CD14-positive monocyte (primary cell): Measurements from ENCODE around the gene G6PC1. TPM values are rescaled to one million over a fixed set of nuclear protein-coding genes. Genes with fewer than 3 reads are reported as not detected.
"Not testable (repeated sequence)": the region's sequence is repeated elsewhere in the genome, so short reads cannot be mapped to it uniquely, and the experiment has no call there.

Experiments used
- DNase-seq, 3 donors: peaks; one replicate each; pipeline ENCODE4 v3.0.0-alpha.2; 2011 to 2022
- H2AFZ ChIP-seq: 2 replicates; pipeline ENCODE4 v1.6.0; 2012; ENCODE audit warnings: mild to moderate bottlenecking, low read depth, low read length, inconsistent platforms; ENCODE audit not compliant: insufficient read depth, poor library complexity, severe bottlenecking
- H3K27ac ChIP-seq, 2 donors: 1 replicate in 1 of 2; 2 replicates in 1 of 2; pipeline ENCODE4 v1.5.1; 2012 to 2013; ENCODE audit warnings: low read length in 2 of 2, control low read depth in 1 of 2, inconsistent platforms in 1 of 2, low read depth in 1 of 2, mild to moderate bottlenecking in 1 of 2
- H3K27me3 ChIP-seq, 2 donors: one replicate each; pipeline versions ENCODE4 v1.6.0 to v1.6.1; 2011 to 2013; ENCODE audit warnings: low read length in 2 of 2; ENCODE audit not compliant: control insufficient read depth in 2 of 2, insufficient read depth in 2 of 2
- H3K36me3 ChIP-seq, 2 donors: replicated peaks in 1 of 2; 1 replicate in 1 of 2; 2 replicates in 1 of 2; pipeline versions ENCODE4 v1.5.1 to v1.6.1; 2012 to 2013; ENCODE audit warnings: low read length in 2 of 2, control low read depth in 1 of 2, inconsistent platforms in 1 of 2, mild to moderate bottlenecking in 1 of 2; ENCODE audit not compliant: insufficient read depth in 2 of 2, control insufficient read depth in 1 of 2
- H3K4me1 ChIP-seq, 2 donors: 1 replicate in 1 of 2; 2 replicates in 1 of 2; pipeline versions ENCODE4 v1.5.1 to v1.6.1; 2012 to 2013; ENCODE audit warnings: low read length in 2 of 2, control low read depth in 1 of 2, inconsistent platforms in 1 of 2, mild to moderate bottlenecking in 1 of 2, moderate library complexity in 1 of 2; ENCODE audit not compliant: insufficient read depth in 2 of 2, control insufficient read depth in 1 of 2
- H3K4me2 ChIP-seq: replicated peaks from 2 replicates; pipeline ENCODE3; 2012; ENCODE audit warnings: low read length, moderate library complexity, mild to moderate bottlenecking; ENCODE audit not compliant: poor library complexity, severe bottlenecking; ENCODE audit errors: extremely low read depth
- H3K4me3 ChIP-seq, 3 experiments: fragments of 200-600 bp in 1 of 3; sonication (generic) in 1 of 3; replicated peaks in 1 of 3; 1 replicate in 2 of 3; 2 replicates in 1 of 3; pipeline ENCODE4 v1.5.1; 2011 to 2013; ENCODE audit warnings: low read length in 3 of 3, mild to moderate bottlenecking in 3 of 3, control low read depth in 2 of 3, low read depth in 2 of 3, inconsistent platforms in 1 of 3, moderate library complexity in 1 of 3
- H3K79me2 ChIP-seq: 2 replicates; pipeline ENCODE4 v1.6.0; 2012; ENCODE audit warnings: mild to moderate bottlenecking, control low read depth, inconsistent platforms, low read length, moderate library complexity; ENCODE audit not compliant: insufficient read depth
- H3K9ac ChIP-seq: 2 replicates; pipeline ENCODE4 v1.6.0; 2017; ENCODE audit warnings: low read length, mild to moderate bottlenecking; ENCODE audit not compliant: insufficient read depth, poor library complexity, severe bottlenecking
- H3K9me3 ChIP-seq, 2 donors: replicated peaks in 1 of 2; 1 replicate in 1 of 2; 2 replicates in 1 of 2; pipeline versions ENCODE4 v1.5.1 to v1.6.1; 2012 to 2013; ENCODE audit warnings: low read length in 2 of 2, control low read depth in 1 of 2; ENCODE audit not compliant: control insufficient read depth in 1 of 2, insufficient read depth in 1 of 2
- H4K20me1 ChIP-seq: 2 replicates; pipeline ENCODE4 v1.6.0; 2012; ENCODE audit warnings: mild to moderate bottlenecking, low read length, control low read depth, moderate library complexity; ENCODE audit not compliant: insufficient read depth
- H3K27ac Mint-ChIP-seq, 7 donors: one replicate each; pipeline ENCODE4 v1.8.0; 2020; ENCODE audit warnings: mild to moderate bottlenecking in 7 of 7, mixed read lengths in 7 of 7, moderate library complexity in 6 of 7, inconsistent platforms in 2 of 7
- H3K27me3 Mint-ChIP-seq, 3 donors: one replicate each; pipeline ENCODE4 v1.8.0; 2021 to 2022; ENCODE audit warnings: low read depth in 3 of 3, mild to moderate bottlenecking in 3 of 3, mixed read lengths in 3 of 3, moderate library complexity in 3 of 3, inconsistent platforms in 1 of 3
- H3K36me3 Mint-ChIP-seq, 2 donors: one replicate each; pipeline ENCODE4 v1.8.0; 2020; ENCODE audit warnings: mixed read lengths in 2 of 2, inconsistent platforms in 1 of 2, mild to moderate bottlenecking in 1 of 2
- H3K4me1 Mint-ChIP-seq: one replicate; pipeline ENCODE4 v1.8.0; 2020; ENCODE audit warnings: mild to moderate bottlenecking, mixed read lengths
- H3K4me3 Mint-ChIP-seq, 2 donors: one replicate each; pipeline ENCODE4 v1.8.0; 2020; ENCODE audit warnings: mild to moderate bottlenecking in 2 of 2, mixed read lengths in 2 of 2, moderate library complexity in 1 of 2
- H3K9me3 Mint-ChIP-seq, 7 donors: one replicate each; pipeline ENCODE4 v1.8.0; 2020 to 2022; ENCODE audit warnings: mixed read lengths in 7 of 7, mild to moderate bottlenecking in 6 of 7, moderate library complexity in 6 of 7, inconsistent platforms in 2 of 7
- WGBS: methylation state at CpG from one replicate; pipeline ENCODE4 v1.1.5; 2013; ENCODE audit warnings: missing lambda C conversion rate; ENCODE audit not compliant: insufficient coverage; 5-methylcytosine and 5-hydroxymethylcytosine counted together
- intact Hi-C, 2 donors: fragments of 100-400 bp; cut with micrococcal nuclease; formaldehyde crosslinking; loops; one replicate each; pipeline versions ENCODE4 v1.15.0 to v1.15.1; 2023
- polyA plus RNA-seq, 3 donors: library from polyadenylated mRNA; depleted of rRNA in 1 of 3; unstranded in 2 of 3; stranded (reverse) in 1 of 3; fragments of 300-500 nt in 2 of 3; fragments of >200 nt in 1 of 3; fragmentation: Illumina TruSeq in 2 of 3; gene quantifications; 1 replicate in 2 of 3; 2 replicates in 1 of 3; pipeline ENCODE4 v1.2.3, GENCODE V29; 2012 to 2021
- TF ChIP-seq, protein P1 (sequence below): fragments of 200-600 bp; IDR thresholded peaks from one replicate; pipeline ENCODE4 v1.8.0; 2022; ENCODE audit warnings: antibody characterized with exemption, mild to moderate bottlenecking

The G6PC1 gene
- polyA plus RNA-seq, 3 donors: not detected

DNA sequence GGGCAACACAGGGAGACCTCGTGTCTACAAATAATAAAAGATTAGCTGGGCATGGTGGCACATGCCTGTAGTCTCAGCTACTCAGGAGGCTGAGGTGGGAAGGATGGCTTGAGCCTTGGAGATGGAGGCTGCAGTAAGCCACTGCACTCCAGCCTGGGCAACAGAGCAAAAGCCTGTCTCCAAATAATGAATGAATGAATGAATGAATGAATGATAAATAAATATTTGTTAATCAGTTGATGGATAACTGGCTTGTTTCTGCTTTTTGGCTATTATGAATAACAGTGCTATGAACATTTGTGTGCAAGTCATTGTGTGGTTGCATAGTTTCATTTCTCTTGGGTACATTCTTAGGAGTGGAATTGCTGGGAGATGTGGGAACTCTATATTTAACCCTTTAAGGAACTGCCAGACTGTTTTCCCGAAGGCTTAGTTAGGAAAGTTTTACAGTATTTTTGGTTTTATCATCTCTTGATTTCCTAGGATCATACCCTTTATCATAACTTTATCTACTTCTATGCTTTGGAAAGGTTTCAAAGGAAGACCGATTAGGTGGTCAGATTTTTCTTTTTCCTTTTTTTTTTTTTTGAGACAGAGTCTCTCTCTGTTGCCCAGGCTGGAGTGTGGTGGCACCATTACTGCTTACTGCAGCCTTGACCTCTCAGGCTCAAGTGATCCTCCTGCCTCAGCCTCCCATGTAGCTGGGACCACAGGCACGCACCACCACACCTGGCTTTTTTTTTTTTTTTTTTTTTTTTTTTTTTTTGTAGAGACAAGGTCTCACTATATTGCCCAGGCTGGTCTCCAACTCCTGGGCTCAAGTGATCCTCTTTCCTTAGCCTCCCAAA lies 16.0 kb downstream of the G6PC1 start:
- DNase-seq, H3K4me1 Mint-ChIP-seq, H4K20me1 ChIP-seq, H3K27me3 Mint-ChIP-seq, H3K36me3 ChIP-seq, H3K9me3 Mint-ChIP-seq, H3K9me3 ChIP-seq, H3K9ac ChIP-seq, H2AFZ ChIP-seq, H3K4me3 Mint-ChIP-seq, H3K27ac ChIP-seq, H3K4me3 ChIP-seq, H3K27me3 ChIP-seq, H3K4me2 ChIP-seq, H3K4me1 ChIP-seq, intact Hi-C loops, H3K36me3 Mint-ChIP-seq, H3K79me2 ChIP-seq, H3K27ac Mint-ChIP-seq: not testable (repeated sequence)
- WGBS: no CpG with 5 or more reads among the region's 4 CpGs

DNA sequence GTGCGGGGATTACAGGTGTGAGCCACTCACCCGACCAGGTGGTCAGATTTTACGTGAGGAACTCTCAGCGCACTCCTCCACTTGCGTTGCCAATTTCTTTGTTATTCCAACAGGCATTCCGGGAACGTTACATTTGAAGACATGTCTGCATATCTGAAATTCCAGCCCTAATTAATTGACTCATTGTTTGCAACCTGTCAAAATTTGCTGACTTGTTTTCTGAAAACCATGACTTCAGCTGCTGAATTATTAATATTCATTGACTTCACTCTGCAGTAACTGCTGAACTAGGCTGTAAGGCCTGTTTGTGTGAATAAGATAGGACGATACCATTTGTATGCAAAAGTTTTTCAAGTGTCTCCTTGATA lies 16.6 kb downstream of the G6PC1 start:
- Mint-ChIP-seq H3K4me3 (no peak overlapping the region), H3K27ac (no peak overlapping the region), H3K4me1 (peaks cover 5% of the 10 kb centered on the region), H3K36me3 (no peaks in the 10 kb centered on the region), H3K9me3 (peaks cover 0 to 4% (median 0%) of the 10 kb centered on the region in 7 donors), H3K27me3 (no peaks in the 10 kb centered on the region)
- no peaks in the 10 kb centered on the region for H3K9me3 ChIP-seq
- DNase-seq: no peak
- no peak overlapping the region for H3K4me3 ChIP-seq
- H3K27ac ChIP-seq: no peak overlapping the region
- no peak overlapping the region for H2AFZ ChIP-seq
- intact Hi-C loops: no loop called here
- 89% methylated on average over 7 of the region's 8 CpGs for WGBS
- no peaks in the 10 kb centered on the region for H3K79me2 ChIP-seq
- no peaks in the 10 kb centered on the region for H4K20me1 ChIP-seq
- no peak overlapping the region for H3K9ac ChIP-seq
- TF ChIP-seq, protein P1, sequence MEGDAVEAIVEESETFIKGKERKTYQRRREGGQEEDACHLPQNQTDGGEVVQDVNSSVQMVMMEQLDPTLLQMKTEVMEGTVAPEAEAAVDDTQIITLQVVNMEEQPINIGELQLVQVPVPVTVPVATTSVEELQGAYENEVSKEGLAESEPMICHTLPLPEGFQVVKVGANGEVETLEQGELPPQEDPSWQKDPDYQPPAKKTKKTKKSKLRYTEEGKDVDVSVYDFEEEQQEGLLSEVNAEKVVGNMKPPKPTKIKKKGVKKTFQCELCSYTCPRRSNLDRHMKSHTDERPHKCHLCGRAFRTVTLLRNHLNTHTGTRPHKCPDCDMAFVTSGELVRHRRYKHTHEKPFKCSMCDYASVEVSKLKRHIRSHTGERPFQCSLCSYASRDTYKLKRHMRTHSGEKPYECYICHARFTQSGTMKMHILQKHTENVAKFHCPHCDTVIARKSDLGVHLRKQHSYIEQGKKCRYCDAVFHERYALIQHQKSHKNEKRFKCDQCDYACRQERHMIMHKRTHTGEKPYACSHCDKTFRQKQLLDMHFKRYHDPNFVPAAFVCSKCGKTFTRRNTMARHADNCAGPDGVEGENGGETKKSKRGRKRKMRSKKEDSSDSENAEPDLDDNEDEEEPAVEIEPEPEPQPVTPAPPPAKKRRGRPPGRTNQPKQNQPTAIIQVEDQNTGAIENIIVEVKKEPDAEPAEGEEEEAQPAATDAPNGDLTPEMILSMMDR: no peak
- H3K4me1 ChIP-seq: no peaks in the 10 kb centered on the region
- H3K4me2 ChIP-seq: no peak overlapping the region
- H3K36me3 ChIP-seq: no peaks in the 10 kb centered on the region
- no peaks in the 10 kb centered on the region for H3K27me3 ChIP-seq
